GM19351 (cell line): ENCODE data around the gene SPTBN1.

Experiments used
- ATAC-seq: cut with Tn5 transposase; IDR thresholded peaks from one replicate; pipeline ENCODE4 v1.9.1; 2021; ENCODE audit warnings: mild to moderate bottlenecking, moderate library complexity; ENCODE audit not compliant: unreplicated experiment

The SPTBN1 gene

GRCh38 chr2:54455563-54456361 lies at the start of gene SPTBN1:
Gene SPTBN1 (plus strand): TSS chr2:54456327. CDS start chr2:54526419, 70,092 bp downstream.
- ATAC-seq = peak; percentile 40

- no peak for ATAC-seq
These were observed 48.4 kb upstream of the SPTBN1 start for GRCh38 chr2:54407693-54408092.

DNA sequence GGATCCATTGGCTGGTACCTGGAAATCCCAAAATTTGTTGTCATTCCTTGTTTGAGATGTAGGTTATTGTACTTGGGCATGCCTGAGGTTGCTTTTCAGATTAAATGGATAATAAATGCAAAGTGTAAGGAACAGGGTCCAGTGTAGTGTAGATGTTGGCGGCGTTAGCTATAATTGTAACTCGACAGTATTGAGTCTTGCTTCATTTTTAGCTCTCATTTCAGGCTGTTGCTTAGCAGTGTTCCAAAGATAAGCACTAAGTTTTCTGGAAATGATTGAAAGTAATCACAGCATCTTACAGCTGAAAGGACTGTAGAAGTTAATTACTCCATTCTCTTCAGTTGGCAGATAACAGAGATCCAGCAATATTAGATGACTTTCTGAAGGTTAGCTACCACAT lies 47.8 kb upstream of the SPTBN1 start:
- no peak for ATAC-seq

DNA sequence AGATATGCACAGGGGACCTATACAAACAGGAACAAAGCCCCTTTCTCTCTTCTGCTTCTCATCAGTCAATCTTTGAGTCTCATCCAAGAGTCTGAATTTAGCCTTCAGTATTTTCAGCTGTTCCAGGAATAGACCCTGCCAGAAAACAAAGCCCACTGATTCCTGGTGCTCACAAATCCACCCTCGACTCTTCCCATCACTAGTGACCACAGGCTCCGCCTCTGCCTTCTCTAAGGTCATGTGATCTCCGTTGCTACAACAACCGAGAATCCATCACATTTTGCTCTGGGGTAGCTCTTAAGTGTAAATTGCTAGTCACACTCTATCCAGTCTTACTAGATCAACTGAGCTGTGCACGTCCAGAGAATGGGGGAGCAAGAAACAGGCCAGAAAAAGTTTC lies 46.4 kb upstream of the SPTBN1 start:
- ATAC-seq = no peak

- ATAC-seq = no peak
These were observed 44.2 kb upstream of the SPTBN1 start for GRCh38 chr2:54411801-54412354.

GRCh38 chr2:54416166-54416813 lies 39.8 kb upstream of the SPTBN1 start:
- ATAC-seq = no peak

GRCh38 chr2:54416938-54417337 lies 39.2 kb upstream of the SPTBN1 start:
- ATAC-seq = no peak

- ATAC-seq = no peak
These were observed 38.5 kb upstream of the SPTBN1 start for GRCh38 chr2:54417577-54417976.

- ATAC-seq = no peak
These were observed 36.7 kb upstream of the SPTBN1 start for GRCh38 chr2:54419388-54419787.

DNA sequence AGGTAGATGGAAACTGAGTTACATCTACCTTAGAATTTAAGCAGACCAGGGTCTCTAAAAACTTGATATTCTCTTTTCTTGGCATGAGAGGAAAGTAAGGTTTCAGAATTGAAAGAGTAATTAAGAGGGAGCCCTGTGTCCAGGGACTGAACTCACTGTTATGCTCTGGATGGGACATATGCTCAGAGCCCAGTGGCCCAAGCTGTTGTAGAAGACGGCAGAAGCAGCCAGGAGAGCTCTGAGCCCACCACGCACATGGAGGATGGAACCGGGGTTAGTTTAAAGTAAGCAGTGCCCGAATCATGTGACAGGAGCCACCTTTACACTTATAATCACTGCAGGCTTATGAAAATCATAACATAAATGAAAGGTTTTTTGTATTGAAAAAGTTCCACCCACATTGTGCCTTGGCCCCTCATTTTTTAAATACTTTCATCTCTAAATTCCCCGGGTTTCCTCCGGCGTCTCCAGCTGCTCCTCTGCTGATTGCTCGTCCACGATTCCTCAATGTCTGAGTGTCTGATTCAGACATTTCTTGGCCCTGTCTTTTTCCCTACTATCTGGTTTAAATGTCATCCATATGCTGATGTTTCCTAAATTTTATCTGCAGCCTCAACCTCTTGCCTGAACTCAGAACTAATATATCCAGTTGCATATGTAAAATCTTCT lies 36.1 kb upstream of the SPTBN1 start:
- ATAC-seq = no peak

DNA sequence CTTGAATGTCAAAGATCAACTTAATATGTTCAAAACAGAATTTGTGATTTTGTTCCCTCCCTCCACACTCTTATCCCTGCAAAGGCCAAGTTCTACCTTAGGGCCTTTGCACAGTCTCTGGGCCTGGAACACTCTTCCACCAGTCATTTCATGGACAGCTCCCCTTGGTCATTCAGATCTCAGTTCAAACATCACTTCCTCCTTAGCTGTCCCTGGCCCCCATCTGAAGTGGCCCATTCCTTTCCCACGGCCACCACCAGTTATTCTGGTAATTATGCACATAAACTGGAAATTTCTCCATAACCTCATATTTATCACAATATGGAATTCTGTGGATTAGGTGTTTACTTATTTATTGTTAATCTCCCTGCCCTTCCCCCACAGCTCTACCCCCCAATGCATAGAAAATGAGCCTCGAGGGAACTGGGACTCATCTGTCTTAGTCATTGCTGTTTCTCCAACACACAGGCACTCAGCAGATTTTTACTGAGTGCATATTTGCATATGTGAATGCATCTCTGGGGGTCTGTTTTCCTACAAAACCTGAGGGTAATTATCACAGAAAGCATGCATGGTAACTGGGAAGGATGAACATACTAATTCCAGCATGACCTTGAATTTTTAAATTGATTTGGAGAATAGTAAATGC lies 35.5 kb upstream of the SPTBN1 start:
- ATAC-seq = no peak

DNA sequence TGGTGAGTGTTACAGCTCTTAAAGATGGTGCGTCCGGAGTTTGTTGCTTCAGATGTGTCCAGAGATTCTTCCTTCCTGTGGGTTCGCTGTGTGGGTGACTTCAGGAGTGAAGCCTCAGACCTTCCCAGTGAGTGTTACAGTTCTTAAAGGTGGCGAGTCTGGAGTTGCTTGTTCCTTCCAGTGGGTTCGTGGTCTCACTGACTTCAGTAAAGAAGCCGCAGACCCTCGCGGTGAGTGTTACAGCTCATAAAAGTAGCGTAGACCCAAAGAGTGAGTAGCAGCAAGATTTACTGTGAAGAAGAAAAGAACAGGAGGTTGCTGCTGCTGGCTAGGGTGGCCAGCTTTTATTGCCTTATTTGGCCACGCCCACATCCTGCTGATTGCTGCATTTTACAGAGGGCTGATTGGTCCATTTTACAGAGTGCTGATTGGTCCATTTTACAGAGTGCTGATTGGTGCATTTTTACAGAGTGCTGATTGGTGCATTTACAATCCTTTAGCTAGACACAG lies 34.0 kb upstream of the SPTBN1 start:
- no peak for ATAC-seq

DNA sequence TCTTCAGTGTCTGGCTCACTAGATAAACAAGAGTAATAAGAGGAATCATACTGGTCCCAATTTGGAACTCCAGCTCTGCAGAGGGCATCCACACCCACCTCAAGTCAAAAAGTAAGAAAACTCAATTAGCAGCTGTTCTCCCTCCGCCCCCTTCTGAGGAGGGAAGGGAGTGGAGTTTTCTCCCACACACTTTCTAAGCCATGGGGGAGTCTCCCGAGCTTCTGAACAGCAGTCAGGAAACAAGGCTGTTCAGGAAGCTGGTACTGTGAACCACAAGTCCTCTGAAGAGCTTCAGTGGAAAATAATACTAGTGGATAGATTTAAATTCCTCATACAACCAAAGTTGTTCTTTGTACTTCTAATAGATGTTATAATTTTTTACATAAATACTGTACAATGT lies 32.9 kb upstream of the SPTBN1 start:
- no peak for ATAC-seq

- ATAC-seq = no peak
These were observed 31.5 kb upstream of the SPTBN1 start for GRCh38 chr2:54424555-54425163.

DNA sequence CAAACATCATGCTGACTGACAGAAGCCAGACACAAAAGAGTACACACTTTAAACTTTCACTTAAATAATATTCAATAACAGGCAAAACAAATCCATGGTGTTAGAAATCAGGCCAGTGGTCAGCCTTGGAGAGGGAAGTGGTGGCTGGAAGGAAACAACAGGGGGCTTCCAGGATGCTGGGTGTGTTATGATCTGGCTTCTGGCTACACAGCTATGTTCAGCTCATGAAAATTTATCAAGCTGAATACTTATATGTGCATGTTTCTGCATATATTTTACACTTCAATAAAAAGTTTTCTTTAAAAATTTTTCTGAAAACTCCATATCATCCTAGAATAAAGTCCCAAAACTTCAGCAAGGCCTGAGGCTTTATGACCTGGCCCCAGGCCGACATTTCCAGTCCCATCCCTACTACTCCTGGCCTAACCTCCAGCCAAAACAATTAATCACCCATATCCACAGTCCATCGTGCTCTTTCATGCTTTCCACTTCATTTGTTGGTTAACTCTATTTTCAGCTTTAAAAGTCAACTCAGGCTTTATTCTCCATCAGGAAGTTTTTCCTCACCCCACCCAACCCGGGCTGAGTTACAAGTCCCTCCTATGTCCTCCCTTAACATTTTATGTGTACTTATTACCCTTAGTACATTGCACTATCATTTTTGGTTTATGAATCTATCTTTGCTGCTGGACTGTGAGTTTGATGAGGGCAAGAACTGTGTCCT lies 27.9 kb upstream of the SPTBN1 start:
- ATAC-seq = no peak

GRCh38 chr2:54429054-54429453 lies 27.1 kb upstream of the SPTBN1 start:
- no peak for ATAC-seq

DNA sequence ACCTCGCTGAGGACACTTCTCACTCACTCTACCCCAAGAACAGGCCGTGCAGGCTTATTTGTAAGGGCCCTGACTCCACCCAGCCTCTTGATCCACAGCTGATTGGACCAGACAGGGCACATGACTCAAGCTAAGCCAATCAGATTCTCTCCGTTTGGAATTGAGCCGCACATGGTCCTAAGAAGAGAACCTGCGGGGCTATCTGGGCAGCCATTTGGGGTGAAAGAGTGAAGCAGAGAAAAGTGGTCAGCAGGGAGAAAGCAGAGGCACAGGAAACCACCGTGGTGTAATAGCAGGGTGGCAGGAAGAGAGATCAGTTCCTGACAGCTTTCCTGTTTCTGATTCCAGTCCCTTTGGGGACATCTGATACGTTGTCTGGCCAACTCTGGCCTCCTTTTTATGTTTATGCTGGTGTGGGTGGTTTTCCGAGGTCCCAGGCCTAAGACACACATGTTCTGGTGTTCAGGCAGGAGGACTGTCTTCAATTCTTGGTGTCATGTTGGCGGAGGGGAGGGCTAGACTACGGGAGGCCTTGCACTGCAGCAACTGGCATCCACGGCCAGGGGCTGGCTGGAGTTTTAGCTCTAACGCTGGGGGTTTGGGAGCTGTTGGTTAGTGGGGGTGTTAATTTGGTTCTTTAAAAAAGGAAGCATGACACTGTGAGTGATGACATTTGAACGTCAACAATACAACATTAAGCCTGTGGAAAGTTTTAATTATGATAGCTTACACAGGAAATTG lies 26.1 kb upstream of the SPTBN1 start:
- no peak for ATAC-seq

GRCh38 chr2:54430649-54431048 lies 25.5 kb upstream of the SPTBN1 start:
- ATAC-seq = no peak
